OCI-LY1 (cell line): ENCODE data around the gene PNKP.

Experiments used
- CTCF ChIP-seq: fragments of 200-600 bp; sonication (generic), shearing (Covaris generic); IDR thresholded peaks from 2 replicates; pipeline ENCODE4 v1.5.1; 2017; ENCODE audit warnings: mild to moderate bottlenecking, antibody characterized with exemption, low read length, moderate library complexity, mixed read lengths
- EZH2 ChIP-seq: fragments of 200-600 bp; sonication (generic), shearing (Covaris generic); IDR thresholded peaks from 2 replicates; pipeline ENCODE4 v1.8.0; 2017; ENCODE audit warnings: borderline replicate concordance, mixed run types, mild to moderate bottlenecking, antibody characterized with exemption, low read length, moderate library complexity, mixed read lengths

- TF ChIP-seq CTCF (no peak), EZH2 (no peak)
Observed at GRCh38 chr19:49866933-49867782, at the start of gene PNKP.
